Mucosa of gallbladder (tissue), 1 donor: ENCODE measurements around the gene POTEI. TPM values are rescaled to one million over a fixed set of nuclear protein-coding genes. Genes with fewer than 3 reads are reported as not detected.
"Not testable (repeated sequence)": the region's sequence is repeated elsewhere in the genome, so short reads cannot be mapped to it uniquely, and the experiment has no call there.

Experiments used
- DNase-seq: peaks from one replicate; pipeline ENCODE4 v3.0.0-alpha.2; 2020; ENCODE audit warnings: low spot score
- total RNA-seq: library from RNA; stranded (reverse); gene quantifications from one replicate; pipeline ENCODE4 v1.2.1, GENCODE V29; 2021
- donor health status: DM: no; HTN: no; CAD: no.

The POTEI gene
- total RNA-seq, 1 donor from 2014 or later: 0.03 TPM

DNA sequence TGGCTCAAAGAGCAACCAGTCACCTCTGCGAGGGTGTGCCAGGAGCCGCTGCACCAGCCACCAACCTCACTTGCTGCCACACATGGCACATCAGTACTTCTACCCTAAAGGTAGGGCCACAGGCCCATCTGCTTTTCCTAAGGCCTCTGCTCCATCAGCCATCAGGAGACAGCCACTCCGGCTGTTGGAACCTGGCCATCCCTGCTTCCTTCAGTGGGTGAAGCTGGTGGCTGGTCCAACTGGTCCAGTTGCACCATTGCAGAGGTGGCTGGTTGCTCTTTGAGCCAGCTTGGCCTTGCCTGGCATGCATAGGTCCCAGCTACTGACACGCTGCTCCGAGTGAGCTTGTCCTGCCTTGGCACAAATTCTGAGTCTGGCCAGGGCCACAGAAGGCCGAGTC lies 53.7 kb downstream of the POTEI start:
- not testable (repeated sequence) for DNase-seq

DNA sequence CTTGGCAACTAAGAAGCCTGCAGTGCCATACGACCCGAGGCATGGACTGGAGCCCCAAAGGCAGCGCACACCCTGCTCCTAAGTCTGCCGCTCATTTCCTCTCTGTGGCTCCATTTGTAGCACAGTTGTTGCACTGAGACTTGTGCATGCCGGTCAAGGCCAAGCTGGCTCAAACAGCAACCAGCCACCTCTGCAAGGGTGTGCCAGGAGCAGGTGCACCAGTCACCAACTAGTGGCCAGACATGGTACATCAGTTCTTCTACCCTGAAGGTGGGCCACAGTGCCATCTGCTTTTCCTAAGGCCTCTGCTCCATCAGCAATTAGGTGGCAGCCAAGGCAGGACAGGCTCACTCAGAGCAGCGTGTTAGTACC lies 54.4 kb downstream of the POTEI start:
- not testable (repeated sequence) for DNase-seq

DNA sequence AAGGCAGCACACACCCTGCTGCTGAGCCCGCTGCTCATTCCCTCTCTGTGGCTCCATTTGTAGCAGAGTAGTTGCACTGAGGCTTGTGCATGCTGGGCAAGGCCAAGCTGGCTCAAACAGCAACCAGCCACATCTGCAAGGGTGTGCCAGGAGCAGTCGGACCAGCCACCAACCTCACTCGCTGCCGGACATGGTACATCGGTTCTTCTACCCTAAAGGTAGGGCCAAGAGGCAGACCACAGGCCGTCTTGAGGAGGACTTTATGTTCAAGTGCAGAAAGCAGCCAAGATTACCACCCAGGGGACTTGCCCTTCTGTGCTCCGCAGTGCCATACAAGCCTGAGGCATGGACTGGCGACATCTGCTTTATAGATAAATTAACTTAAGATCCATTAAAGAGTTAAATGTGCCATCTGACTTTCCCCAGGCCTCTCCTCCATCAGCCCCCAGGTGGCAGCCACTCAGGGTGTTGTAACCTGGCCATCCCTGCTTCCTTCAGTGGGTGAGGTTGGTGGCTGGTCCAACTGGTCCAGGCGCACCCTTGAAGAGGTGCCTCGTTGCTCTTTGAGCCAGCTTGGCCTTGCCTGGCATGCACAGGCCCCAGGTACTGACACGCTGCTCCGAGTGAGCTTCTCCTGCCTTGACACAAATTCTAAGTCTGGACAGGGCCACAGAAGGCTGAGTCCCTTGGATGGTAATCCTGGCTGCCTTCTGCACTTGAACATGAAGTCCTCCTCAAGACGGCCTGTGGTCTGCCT lies 55.0 kb downstream of the POTEI start:
- not testable (repeated sequence) for DNase-seq

DNA sequence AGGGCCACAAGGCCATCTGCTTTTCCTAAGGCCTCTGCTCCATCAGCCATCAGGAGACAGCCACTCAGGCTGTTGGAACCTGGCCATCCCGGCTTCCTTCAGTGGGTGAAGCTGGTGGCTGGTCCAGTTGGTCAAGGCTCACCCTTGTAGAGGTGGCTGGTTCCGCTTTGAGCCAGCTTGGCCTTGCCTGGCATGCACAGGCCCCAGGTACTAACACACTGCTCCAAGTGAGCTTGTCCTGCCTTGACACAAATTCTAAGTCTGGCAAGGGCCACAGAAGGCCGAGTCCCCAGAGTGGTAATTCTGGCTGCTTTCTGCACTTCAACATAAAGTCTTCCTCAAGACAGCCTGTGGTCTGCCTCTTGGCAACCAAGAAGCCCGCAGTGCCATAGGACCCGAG lies 56.2 kb downstream of the POTEI start:
- DNase-seq: not testable (repeated sequence)

DNA sequence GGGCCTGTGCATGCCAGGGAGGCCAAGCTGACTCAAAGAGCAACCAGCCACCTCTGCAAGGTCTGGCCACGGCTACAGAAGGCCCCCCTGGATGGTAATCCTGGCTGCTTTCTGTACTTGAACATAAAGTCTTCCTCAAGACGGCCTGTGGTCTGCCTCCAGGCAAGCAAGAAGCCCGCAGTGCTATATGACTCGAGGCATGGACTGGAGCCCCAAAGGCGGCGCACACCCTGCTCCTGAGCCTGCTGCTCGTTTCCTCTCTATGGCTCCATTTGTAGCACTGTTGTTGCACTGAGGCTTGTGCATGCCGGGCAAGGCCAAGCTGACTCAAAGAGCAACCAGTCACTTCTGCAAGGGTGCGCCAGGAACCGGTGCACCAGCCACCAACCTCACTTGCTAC lies 57.3 kb downstream of the POTEI start:
- not testable (repeated sequence) for DNase-seq

DNA sequence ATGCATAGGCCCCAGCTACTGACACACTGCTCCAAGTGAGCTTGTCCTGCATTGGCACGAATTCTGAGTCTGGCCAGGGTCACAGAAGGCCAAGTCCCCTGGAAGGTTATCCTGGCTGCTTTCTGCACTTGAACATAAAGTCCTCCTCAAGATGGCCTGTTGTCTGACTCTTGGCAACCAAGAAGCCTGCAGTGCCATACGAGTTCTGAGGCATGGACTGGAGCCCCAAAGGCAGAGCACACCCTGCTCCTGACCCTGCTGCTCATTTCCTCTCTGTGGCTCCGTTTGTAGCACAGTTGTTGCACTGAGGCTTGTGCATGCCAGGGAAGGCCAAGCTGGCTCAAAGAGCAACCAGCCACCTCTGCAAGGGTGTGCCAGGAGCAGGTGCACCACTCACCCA lies 57.9 kb downstream of the POTEI start:
- not testable (repeated sequence) for DNase-seq

DNA sequence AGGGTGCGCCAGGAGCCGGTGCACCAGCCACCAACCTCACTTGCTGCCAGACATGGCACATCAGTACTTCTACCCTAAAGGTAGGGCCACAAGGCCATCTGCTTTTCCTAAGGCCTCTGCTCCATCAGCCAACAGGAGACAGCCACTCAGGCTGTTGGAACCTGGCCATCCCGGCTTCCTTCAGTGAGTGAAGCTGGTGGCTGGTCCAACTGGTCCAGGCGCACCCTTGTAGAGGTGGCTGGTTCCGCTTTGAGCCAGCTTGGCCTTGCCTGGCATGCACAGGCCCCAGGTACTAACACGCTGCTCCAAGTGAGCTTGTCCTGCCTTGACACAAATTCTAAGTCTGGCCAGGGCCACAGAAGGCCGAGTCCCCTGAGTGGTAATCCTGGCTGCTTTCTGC lies 58.8 kb downstream of the POTEI start:
- not testable (repeated sequence) for DNase-seq

DNA sequence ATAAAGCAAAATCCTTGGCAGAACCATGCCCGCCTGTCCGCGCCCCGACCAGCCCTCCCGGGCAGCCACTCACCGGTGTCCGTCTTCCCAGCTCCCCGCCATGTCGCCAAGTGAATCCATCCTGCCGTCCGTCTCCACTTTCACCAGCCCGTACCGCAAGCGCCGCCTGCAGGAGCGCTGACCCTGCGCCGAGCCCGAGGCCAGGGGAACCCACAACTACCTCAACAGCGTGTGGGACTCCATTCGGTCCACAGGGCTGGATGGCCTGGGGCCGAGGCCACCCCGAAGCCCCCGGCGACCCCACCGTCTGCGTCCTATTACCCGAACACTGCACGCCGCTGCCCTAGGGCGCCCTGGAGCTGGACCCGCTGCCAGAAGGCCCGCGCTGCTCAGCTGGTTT lies 81.5 kb downstream of the POTEI start:
- DNase-seq: peak; percentile 59

DNA sequence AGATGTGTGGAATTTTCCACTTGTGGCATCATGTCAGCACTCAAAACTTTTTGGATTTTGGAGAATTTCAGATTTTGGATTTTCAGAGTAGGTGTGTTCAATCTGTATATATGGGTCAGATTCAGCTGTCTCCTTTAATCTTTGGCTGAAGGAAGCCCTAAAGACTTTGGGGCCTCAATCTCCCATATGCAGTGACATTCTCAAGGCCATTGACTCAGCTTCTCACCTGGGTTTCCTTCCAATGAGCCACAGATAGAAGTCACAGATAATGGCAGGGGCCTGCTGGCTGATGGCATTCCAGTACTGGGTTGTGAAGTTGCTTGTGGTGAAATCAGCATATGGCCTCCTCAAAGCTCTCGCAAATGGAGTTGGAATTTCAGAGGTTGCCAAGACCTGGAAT lies 90.3 kb downstream of the POTEI start:
- DNase-seq: not testable (repeated sequence)

DNA sequence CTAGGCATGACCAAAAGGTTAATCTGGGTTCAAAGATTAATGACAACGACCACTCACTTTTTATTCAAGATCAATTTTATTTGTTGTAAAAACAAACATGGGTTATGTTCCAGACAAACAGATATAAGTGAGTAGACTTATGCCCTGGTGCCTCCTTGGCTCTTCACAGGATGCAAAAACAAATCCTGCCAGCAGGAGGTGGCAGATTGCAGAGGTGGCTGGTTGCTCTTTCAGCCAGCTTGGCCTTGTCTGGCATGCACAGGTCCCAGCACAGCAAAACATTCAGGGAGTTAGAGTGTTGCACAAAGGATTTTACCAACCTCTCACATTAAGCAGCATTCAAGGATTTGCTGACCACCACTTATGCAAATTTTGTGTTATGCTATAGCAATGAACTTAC lies 92.4 kb downstream of the POTEI start:
- DNase-seq: not testable (repeated sequence)

Other genes with a start within 250 kb of the POTEI start
- 59.7 TPM for gene IMP4, start 166.4 kb downstream of the POTEI start, total RNA-seq
- gene PTPN18, start 153.3 kb downstream of the POTEI start, total RNA-seq: 126 TPM
- gene CFC1B, start 11.9 kb upstream of the POTEI start, total RNA-seq: not detected
- not detected for gene CFC1, start 90.2 kb upstream of the POTEI start, total RNA-seq
- not detected for gene POTEJ, start 102.1 kb upstream of the POTEI start, total RNA-seq
- gene GPR148, start 219.7 kb upstream of the POTEI start, total RNA-seq: not detected
- 0.03 TPM for gene AMER3, start 246.2 kb upstream of the POTEI start, total RNA-seq